HepG2 (cell line): ENCODE data around the gene ZNF697. TPM values are rescaled to one million over a fixed set of nuclear protein-coding genes. Genes with fewer than 3 reads are reported as not detected.
A peak's percentile ranks its signal among the peaks of the same experiment; 100 is the strongest.

Experiments used
- AKAP8 ChIP-seq: sonication (generic); formaldehyde crosslinking; IDR thresholded peaks from 2 replicates; pipeline ENCODE4 v1.5.1; 2020; ENCODE audit warnings: mild to moderate bottlenecking, missing genetic modification reagents
- ASH2L ChIP-seq: fragments of 300-600, 200-600 bp; sonication (generic); IDR thresholded peaks from 2 replicates; pipeline ENCODE4 v1.7.0; 2017; ENCODE audit warnings: low read depth, mild to moderate bottlenecking, moderate library complexity, mixed read lengths, low read length; ENCODE audit not compliant: insufficient read length
- KDM1A ChIP-seq: IDR thresholded peaks from 2 replicates; pipeline ENCODE4 v1.6.1; 2016; ENCODE audit warnings: missing compliant biosample characterization
- MAF1 ChIP-seq: sonication (generic); formaldehyde crosslinking; IDR thresholded peaks from 2 replicates; pipeline ENCODE4 v1.5.0; 2020; ENCODE audit warnings: missing genetic modification reagents, borderline replicate concordance
- NCOA5 ChIP-seq: sonication (generic); formaldehyde crosslinking; IDR thresholded peaks from 2 replicates; pipeline ENCODE4 v1.4.0; 2020; ENCODE audit warnings: missing genetic modification reagents
- POLR2G ChIP-seq: fragments of 200-400 bp; formaldehyde crosslinking; IDR thresholded peaks from 2 replicates; pipeline ENCODE4 v1.6.1; 2018; ENCODE audit warnings: mild to moderate bottlenecking, low read depth, low read length, moderate library complexity
- RCOR2 ChIP-seq: IDR thresholded peaks from 2 replicates; pipeline ENCODE4 v1.6.1; 2016; ENCODE audit warnings: missing biosample characterization, missing genetic modification reagents
- SALL2 ChIP-seq: sonication (generic); formaldehyde crosslinking; IDR thresholded peaks from 2 replicates; pipeline ENCODE4 v1.8.1; 2023; ENCODE audit warnings: mild to moderate bottlenecking, missing genetic modification reagents, inconsistent platforms
- SAP130 ChIP-seq: IDR thresholded peaks from 2 replicates; pipeline ENCODE4 v1.6.1; 2016; ENCODE audit warnings: low read depth
- SKI ChIP-seq: fragments of 450-650 bp; IDR thresholded peaks from one replicate; pipeline ENCODE4 v1.6.1; 2018; ENCODE audit warnings: mild to moderate bottlenecking; ENCODE audit not compliant: partially characterized antibody
- SNAPC4 ChIP-seq: sonication (generic); formaldehyde crosslinking; IDR thresholded peaks from 2 replicates; pipeline ENCODE4 v1.4.0; 2020; ENCODE audit warnings: mild to moderate bottlenecking, missing genetic modification reagents
- SRF ChIP-seq: IDR thresholded peaks from 2 replicates; pipeline ENCODE4 v1.6.1; 2011; ENCODE audit warnings: mild to moderate bottlenecking, low read depth, low read length, moderate library complexity
- XRCC5 ChIP-seq: fragments of 200-400 bp; formaldehyde crosslinking; optimal IDR thresholded peaks from 2 replicates; pipeline ENCODE3; 2017; ENCODE audit warnings: mild to moderate bottlenecking, low read length
- ZNF253 ChIP-seq: sonication (generic); formaldehyde crosslinking; IDR thresholded peaks from 2 replicates; pipeline ENCODE4 v1.8.0; 2022; ENCODE audit warnings: mild to moderate bottlenecking, missing genetic modification reagents, borderline replicate concordance
- ZNF263 ChIP-seq: sonication (generic); formaldehyde crosslinking; IDR thresholded peaks from 2 replicates; pipeline ENCODE4 v1.4.0; 2020; ENCODE audit warnings: missing genetic modification reagents
- ZNF274 ChIP-seq: sonication (generic); formaldehyde crosslinking; IDR thresholded peaks from 2 replicates; pipeline ENCODE4 v1.5.1; 2020; ENCODE audit warnings: mild to moderate bottlenecking, missing genetic modification reagents
- ZNF34 ChIP-seq: sonication (generic); formaldehyde crosslinking; IDR thresholded peaks from 2 replicates; pipeline ENCODE4 v1.4.0; 2020; ENCODE audit warnings: mild to moderate bottlenecking, missing genetic modification reagents, borderline replicate concordance
- ZNF510 ChIP-seq: sonication (generic); formaldehyde crosslinking; IDR thresholded peaks from 2 replicates; pipeline ENCODE4 v1.4.0; 2020; ENCODE audit warnings: low read depth, mild to moderate bottlenecking, missing genetic modification reagents
- ZNF576 ChIP-seq: sonication (generic); formaldehyde crosslinking; IDR thresholded peaks from 2 replicates; pipeline ENCODE4 v1.4.0; 2020; ENCODE audit warnings: mild to moderate bottlenecking, missing genetic modification reagents
- ZNF713 ChIP-seq: sonication (generic); formaldehyde crosslinking; IDR thresholded peaks from 2 replicates; pipeline ENCODE4 v1.4.0; 2020; ENCODE audit warnings: mild to moderate bottlenecking, missing genetic modification reagents
- ZSCAN21 ChIP-seq: sonication (generic); formaldehyde crosslinking; IDR thresholded peaks from 2 replicates; pipeline ENCODE4 v1.8.0; 2022; ENCODE audit warnings: mild to moderate bottlenecking, missing genetic modification reagents, moderate library complexity, borderline replicate concordance
- polyA plus RNA-seq, 8 experiments: library from polyadenylated mRNA; depleted of rRNA in 3 of 8; stranded (reverse) in 7 of 8; unstranded in 1 of 8; fragments of >200 nt; fragmentation: Illumina TruSeq in 4 of 8; extraction: Trizol in 4 of 8; gene quantifications; 2 replicates each; pipeline versions ENCODE4 v1.2.1 to v1.2.3, GENCODE V29; 2011 to 2016; ENCODE audit warnings: low read depth in 4 of 8, missing spikeins in 1 of 8, mixed read lengths in 1 of 8; ENCODE audit not compliant: insufficient read depth in 1 of 8
- total RNA-seq, 5 experiments: library from RNA; depleted of rRNA; stranded (reverse); fragments of >200 nt; fragmentation: Illumina TruSeq; extraction: Trizol; gene quantifications; 2 replicates each; pipeline ENCODE4 v1.2.3, GENCODE V29; 2016; ENCODE audit warnings: low read depth in 1 of 5
- TF ChIP-seq, protein P1 (sequence below): sonication (generic); formaldehyde crosslinking; conservative IDR thresholded peaks from 2 replicates; pipeline ENCODE4 v1.4.0; 2020; ENCODE audit warnings: mild to moderate bottlenecking, missing genetic modification reagents, moderate library complexity

The ZNF697 gene
- total and polyA plus RNA-seq, 2 of the 13 experiments (the other 11 are each of a cell fraction or from before 2014, with no cell fraction given) = 2.3 to 7.1 TPM

GRCh38 chr1:119631433-119632102, 16.5 kb downstream of the ZNF697 start (continued):
- TF ChIP-seq ZNF576 (CRISPR knock-in tag) (no peak), ZNF274 (CRISPR knock-in tag) (peak; percentile 64; the same call in 1 of the 2 replicates), XRCC5 (no peak), ZNF510 (CRISPR knock-in tag) (0 out of 2 replicates have a peak, but pooled peaks have one; percentile 28), SNAPC4 (no peak), SAP130 (CRISPR knock-in tag) (peak; percentile 69), RCOR2 (CRISPR knock-in tag) (no peak), MAF1 (CRISPR knock-in tag) (peak; percentile 62; the same call in 1 of the 2 replicates), ZNF263 (CRISPR knock-in tag) (peak; percentile 49; the same call in 1 of the 2 replicates), ZSCAN21 (peak; percentile 90), ZNF253 (CRISPR knock-in tag) (peak; percentile 87; the same call in 1 of the 2 replicates), ZNF713 (CRISPR knock-in tag) (0 out of 2 replicates have a peak, but pooled peaks have one; percentile 29), POLR2G (peak; percentile 71), SALL2 (CRISPR knock-in tag) (no peak; the same call in 1 of the 2 replicates), ZNF34 (CRISPR knock-in tag) (no peak), AKAP8 (CRISPR knock-in tag) (0 out of 2 replicates have a peak, but pooled peaks have one; percentile 24), SRF (no peak), KDM1A (no peak), ASH2L (peak; percentile 77), SKI (peak; percentile 64), NCOA5 (CRISPR knock-in tag) (no peak)
- TF ChIP-seq, protein P1, sequence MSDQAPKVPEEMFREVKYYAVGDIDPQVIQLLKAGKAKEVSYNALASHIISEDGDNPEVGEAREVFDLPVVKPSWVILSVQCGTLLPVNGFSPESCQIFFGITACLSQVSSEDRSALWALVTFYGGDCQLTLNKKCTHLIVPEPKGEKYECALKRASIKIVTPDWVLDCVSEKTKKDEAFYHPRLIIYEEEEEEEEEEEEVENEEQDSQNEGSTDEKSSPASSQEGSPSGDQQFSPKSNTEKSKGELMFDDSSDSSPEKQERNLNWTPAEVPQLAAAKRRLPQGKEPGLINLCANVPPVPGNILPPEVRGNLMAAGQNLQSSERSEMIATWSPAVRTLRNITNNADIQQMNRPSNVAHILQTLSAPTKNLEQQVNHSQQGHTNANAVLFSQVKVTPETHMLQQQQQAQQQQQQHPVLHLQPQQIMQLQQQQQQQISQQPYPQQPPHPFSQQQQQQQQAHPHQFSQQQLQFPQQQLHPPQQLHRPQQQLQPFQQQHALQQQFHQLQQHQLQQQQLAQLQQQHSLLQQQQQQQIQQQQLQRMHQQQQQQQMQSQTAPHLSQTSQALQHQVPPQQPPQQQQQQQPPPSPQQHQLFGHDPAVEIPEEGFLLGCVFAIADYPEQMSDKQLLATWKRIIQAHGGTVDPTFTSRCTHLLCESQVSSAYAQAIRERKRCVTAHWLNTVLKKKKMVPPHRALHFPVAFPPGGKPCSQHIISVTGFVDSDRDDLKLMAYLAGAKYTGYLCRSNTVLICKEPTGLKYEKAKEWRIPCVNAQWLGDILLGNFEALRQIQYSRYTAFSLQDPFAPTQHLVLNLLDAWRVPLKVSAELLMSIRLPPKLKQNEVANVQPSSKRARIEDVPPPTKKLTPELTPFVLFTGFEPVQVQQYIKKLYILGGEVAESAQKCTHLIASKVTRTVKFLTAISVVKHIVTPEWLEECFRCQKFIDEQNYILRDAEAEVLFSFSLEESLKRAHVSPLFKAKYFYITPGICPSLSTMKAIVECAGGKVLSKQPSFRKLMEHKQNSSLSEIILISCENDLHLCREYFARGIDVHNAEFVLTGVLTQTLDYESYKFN = peak; percentile 81
